Stimulated activated CD4-positive, alpha-beta T cell treated with anti-CD3 and anti-CD28 coated beads, Interleukin-4, amount 100 ng/mL, for 24 hours (primary cell): Measurements from ENCODE around the gene GTPBP2.
A peak's percentile ranks its signal among the peaks of the same experiment; 100 is the strongest.
"Not testable (repeated sequence)": the region's sequence is repeated elsewhere in the genome, so short reads cannot be mapped to it uniquely, and the experiment has no call there.

Experiments used
- DNase-seq: peaks from one replicate; pipeline ENCODE4 v3.0.0-alpha.2; 2020

The GTPBP2 gene

DNA sequence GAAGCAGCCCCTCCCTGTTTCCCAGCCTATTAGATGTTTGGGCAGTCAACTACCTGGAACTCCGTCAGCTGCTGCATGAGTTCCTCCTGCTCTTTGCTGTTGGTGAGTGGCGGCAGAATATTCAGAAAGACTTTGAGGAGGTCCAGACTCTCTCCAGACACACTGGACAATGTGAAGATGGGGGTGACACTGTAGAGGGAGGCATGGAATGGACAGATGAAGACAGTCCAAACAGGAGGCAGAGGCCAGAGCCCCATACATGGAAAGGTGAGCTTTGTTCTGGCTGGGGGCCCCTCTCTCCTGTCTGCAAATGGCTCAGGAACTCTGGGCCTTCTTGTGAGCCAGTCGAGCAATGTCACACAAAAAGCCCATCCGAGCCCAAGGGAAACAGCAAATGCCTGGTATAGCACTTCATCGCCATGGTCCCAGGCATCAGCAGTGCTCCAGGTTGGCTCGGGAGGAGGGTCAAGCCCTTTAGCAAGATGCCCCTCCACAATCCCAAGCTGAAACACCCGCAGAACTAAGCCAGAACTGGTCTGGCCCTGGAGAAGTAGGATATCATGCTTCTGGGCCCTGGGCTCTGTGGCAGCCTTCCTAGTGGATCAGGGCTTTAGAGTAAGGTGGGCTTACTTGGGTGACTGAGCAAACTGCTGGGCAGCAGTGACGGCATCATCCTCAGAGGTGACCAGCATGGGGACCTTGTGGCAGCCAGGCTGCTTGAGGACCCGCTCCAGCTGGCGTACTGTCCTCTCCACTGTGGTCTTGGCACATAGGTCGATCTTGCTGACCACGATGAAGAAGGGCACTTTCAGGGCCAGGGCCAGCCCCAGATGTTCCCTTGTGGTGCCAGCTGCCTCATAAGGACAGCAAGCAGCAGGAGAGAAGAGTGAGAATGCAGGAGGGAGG lies 4.9 kb downstream of the GTPBP2 start:
- DNase-seq, result no peak

DNA sequence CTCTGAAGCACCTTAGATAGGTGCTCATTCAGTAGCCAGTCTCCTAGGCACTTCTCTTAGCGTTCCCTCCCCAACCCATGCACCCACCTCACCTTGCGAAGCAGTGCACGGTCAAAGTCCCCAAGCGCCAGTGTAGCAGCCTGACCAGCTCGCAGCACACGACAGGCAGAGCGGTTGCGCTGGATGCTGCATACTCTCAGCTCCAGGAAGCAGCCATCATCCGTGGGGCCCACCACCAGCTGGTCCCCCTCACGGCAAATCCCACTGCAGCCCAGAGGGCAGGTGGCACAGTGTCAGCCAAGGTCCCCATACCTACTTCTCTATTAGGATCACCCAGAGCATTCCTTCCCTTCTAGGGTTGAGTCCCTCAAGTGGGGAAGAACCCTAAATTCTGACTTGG lies 6.5 kb downstream of the GTPBP2 start:
- no peak for DNase-seq

DNA sequence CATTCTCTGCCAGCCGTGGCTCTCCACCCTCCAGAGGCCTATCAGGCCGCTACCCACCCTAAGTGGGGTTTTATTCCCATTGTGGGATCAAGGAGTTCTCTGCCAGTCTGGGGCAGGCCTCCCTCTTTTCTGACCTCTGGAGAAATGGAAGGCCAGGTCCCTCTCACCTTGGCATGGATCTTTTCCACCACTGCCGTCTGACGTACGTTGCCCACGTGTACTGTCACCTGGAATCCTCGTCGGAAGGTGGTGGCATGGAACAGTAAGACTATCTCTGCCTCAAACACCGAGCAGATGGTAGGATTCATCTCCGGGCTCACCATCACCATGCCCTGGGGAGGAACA lies 7.3 kb downstream of the GTPBP2 start:
- DNase-seq, result no peak

- no peak for DNase-seq
Measured at GRCh38 chr6:43621078-43621835, 7.8 kb downstream of the GTPBP2 start.

GRCh38 chr6:43616725-43617472 lies 12.2 kb downstream of the GTPBP2 start:
- no peak for DNase-seq

DNA sequence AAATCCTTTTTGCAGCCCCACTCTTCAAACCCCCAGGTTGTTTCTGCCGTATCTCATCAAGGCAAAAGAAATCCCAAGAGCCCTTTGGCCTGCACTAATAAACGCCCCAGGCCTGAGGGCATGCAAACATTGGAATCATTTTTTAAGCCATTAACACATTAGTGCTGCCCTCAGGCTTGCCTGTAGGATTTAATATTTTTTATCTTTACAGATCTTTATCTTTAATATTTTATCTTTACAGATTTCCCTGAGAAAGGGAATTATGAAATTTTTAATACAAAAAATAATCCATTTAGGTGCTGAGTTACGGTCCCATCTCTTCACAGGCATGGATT lies 14.7 kb downstream of the GTPBP2 start:
- DNase-seq, result no peak

DNA sequence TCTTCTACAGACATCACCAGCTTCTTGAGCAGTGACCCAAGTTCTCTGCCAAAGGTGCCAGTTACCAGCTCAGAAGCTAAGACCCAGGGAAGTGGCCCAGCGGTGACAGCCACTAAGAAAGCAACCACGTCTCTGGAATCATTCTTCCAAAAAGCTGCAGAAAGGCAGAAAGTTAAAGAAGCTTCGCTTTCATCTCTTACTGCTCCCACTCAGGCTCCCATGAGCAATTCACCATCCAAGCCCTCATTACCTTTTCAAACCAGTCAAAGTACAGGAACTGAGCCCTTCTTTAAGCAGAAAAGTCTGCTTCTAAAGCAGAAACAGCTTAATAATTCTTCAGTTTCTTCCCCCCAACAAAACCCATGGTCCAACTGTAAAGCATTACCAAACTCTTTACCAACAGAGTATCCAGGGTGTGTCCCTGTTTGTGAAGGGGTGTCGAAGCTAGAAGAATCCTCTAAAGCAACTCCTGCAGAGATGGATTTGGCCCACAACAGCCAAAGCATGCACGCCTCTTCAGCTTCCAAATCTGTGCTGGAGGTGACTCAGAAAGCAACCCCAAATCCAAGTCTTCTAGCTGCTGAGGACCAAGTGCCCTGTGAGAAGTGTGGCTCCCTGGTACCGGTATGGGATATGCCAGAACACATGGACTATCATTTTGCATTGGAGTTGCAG lies 15.2 kb downstream of the GTPBP2 start:
- no peak for DNase-seq

DNA sequence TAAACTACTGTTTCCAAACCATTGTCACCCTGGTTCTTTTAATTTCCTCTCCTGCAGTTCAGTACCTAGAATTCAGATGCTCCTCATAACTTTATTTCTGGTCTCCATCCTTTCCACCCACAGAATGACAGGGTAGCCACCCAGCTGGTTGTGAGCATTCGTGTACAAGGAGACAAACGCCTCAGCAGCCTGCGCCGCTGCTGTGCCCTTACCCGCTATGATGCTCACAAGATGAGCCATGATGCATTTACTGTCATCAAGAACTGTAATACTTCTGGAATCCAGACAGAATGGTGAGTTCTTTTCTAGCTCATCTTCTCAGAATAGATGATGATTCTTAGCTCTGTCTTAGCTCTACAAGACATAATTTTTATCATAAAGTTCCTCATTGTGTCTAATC lies 18.6 kb downstream of the GTPBP2 start:
- DNase-seq, result no peak

DNA sequence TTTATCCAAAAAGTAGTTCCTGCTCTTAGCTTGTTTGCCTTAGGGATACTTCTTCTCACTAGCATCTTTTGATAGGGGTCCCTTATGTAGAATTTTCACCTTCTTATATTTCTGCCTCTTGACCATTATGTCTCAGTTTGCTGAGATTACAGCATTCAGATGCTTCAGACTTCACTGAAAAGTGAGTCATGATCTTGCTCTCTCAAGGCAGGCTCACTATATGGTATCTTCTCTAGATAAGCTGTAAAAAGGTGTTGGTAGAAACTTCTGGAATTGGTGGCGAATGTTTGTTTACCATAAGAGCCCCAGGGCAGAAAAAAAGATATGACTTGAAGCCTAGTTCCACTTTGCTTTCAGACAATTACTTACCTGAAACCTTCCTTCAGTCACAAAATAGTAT lies 19.7 kb downstream of the GTPBP2 start:
- DNase-seq, result no peak

DNA sequence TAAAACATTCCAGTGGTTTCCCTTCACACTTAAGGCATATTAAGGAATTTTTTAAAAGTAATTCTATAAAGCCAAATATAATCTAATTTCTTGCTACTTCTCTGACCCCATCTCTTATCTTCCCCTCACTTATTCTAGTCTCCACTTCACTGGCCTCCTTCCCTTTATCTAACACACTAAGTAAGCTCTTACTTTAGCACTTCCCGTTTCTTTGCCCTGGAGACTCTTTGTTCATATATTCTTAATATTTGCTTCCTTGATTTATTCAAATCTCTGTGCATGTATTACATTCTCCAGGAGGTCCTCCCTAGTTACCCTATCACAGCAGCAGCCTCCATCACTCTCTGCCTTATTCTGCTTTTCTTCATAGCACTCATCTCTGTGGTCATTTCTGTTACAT lies 20.3 kb downstream of the GTPBP2 start:
- DNase-seq, result no peak

GRCh38 chr6:43608310-43608763 lies 20.7 kb downstream of the GTPBP2 start:
- DNase-seq, result peak; percentile 67

DNA sequence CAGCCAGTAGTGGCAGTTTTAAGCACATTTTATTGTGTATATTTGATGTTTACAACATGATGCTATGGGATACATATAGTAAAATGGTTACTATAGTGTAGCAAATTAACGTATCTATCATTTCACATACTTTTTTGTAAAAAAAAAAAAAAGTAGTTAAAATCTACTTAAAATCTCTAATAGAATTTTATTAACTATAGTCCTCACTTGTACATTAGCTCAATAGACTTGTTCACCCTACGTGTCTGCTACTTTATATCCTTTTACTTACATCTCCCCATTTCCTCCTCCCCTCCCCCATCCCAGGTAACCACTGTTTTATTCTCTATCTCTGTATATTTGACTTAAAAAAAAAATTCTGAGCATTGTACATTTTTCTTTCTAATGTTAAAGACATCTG lies 23.0 kb downstream of the GTPBP2 start:
- no peak for DNase-seq

DNA sequence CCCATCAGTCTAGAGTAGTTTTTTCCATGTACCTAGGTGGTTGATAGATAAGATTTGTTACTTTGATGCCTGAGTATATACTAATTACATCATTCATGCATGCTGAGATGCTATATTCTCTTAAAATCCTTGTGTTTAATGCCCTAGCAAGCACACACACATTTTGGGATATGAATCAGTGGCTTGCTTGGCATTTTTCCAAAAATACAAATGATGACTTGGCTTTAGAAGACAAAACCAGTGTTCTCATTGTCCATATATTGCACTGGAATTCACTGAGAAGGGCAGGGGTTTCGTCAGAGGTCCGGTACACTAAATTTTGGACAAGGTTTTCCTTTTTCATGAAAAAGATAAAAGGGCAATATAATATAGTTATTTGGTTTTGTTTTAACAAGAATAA lies 24.9 kb downstream of the GTPBP2 start:
- no peak for DNase-seq

GRCh38 chr6:43600595-43600994 lies 28.5 kb downstream of the GTPBP2 start:
- no peak for DNase-seq

GRCh38 chr6:43593938-43594337 lies 35.1 kb downstream of the GTPBP2 start:
- no peak for DNase-seq

DNA sequence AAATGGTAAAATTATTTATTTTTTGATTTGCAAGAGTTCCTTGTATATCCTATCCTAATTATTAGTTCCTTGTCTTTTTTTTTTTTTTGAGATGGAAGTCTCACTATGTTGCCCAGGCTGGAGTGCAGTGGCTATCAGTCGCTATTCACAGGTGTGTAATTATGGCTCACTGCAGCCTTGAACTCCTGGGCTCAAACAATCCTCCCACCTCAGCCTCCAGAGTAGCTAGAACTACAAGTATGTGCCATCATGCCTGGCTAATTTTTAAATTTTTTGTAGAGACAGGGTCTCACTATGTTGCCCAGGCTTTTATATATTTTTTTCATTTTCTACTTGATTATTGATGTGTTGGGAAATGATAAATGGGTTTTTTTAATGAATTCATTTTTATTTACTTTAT lies 39.5 kb downstream of the GTPBP2 start:
- DNase-seq, result not testable (repeated sequence)

DNA sequence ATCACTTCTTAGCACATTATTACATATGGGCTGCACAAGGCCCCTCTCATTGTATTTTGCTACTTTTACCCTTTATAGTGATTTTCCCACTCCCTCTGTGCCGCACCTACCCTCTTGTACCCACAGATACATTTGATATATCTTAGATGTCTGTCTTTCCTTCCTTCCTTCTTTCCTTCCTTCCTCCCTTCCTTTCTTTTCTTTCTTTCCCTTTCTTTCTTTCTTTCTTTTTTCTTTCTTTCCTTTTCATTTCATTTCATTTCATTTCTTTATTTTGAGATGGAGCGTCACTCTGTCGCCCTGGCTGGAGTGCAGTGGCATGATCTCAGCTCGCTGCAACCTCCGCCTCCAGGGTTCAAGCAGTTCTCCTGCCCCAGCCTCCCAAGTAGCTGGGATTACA lies 40.9 kb downstream of the GTPBP2 start:
- no peak for DNase-seq

- no peak for DNase-seq
Measured at GRCh38 chr6:43584892-43585570, 44.0 kb downstream of the GTPBP2 start.

DNA sequence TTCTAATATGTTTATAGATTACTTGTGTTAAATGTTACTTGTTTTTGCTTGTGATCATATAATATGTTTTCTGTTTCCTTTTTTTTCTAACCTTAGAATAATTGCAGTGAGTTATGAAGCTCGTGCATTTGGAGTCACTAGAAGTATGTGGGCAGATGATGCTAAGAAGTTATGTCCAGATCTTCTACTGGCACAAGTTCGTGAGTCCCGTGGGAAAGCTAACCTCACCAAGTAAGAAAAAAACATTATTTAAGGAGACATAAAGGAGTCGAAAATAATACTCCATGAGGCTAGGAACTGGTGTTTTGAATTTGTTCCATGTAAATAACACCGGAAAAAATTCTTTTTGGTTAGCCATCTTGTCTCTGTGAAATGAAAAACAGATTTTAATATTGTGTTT lies 46.2 kb downstream of the GTPBP2 start:
- no peak for DNase-seq

- DNase-seq, result no peak
Measured at GRCh38 chr6:43579171-43579570, 49.9 kb downstream of the GTPBP2 start.

DNA sequence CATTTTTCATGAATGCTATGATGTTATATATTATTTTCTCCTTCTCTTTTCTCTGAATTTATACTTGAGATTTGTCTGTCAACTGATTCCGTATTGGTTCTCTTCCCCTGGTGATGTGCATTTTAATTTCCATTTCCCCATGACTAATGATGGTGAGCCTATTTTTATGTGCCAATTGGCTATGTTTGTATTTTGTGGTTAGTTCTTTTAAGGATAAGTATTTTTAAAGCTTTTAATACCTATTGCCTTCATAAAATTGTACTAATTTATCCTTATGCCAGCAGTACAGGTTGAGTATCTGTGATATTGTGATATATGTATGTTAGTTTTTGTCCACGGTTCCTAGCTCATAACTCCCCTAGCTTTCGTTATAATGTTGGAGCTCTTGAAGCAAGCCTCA lies 50.3 kb downstream of the GTPBP2 start:
- DNase-seq, result no peak

DNA sequence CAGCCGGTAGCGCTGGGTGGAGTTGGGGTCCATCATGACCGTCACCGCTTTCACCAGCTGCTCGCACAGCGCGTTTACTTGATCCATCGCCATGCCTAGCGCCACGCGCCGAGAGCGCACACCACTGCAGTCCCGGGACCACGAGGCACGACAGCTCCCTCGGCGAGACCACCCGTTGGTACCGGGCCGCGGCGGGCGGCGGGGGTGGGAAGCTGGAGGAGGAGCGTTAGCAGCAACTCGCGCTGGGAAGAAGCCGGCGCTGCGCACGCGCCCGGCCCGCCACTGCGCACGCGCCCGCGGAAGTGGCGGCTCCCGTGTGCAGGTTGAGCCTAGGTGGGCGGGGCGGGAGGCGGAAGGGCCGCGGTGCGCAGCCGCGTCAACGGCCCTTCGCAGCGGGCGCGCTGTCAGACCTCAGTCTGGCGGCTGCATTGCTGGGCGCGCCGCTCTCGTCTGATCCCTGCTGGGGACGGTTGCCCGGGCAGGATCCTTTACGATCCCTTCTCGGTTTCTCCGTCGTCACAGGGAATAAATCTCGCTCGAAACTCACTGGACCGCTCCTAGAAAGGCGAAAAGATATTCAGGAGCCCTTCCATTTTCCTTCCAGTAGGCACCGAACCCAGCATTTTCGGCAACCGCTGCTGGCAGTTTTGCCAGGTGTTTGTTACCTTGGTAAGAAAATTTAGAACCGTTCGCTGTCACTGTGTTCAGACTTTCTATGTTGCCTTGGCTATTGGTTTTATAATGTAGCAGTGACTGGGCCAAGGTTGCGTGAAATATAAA lies 53.1 kb downstream of the GTPBP2 start, which contains the start of the genes POLH and XPO5:
POLH (plus strand) TSS at position 414 of the 780 bp plus-strand sequence. CDS start 6,135 bp downstream, outside the sequence.
XPO5 (minus strand) TSS at position 267 of the 780 bp plus-strand sequence; CDS start at position 93, 174 bp downstream.
- DNase-seq, result peak; percentile 91
